ENCODE data around the gene MRGPRX1. TPM values are rescaled to one million over a fixed set of nuclear protein-coding genes. Genes with fewer than 3 reads are reported as not detected.

Gene MRGPRX1
- total RNA-seq, 1 donor from 2014 or later, result not detected

DNA sequence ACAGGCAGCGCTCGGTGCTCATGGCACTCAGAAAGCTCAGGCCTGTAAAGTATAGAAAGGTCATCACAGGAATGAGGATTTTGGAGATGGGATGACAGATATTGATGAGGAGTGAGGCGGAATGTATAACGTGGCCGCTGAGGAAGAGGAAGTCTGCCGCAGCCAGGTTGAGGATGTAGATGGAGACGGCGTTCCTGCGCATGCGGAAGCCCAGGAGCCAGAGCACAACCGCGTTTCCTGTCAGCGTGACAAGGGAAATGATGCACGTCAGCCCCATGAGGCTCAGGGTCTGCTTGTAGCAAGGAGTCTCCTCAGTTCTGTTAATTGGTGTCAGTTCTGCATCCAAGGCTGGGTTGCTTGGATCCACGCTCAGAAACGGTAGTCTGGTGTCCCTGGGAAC lies 33.1 kb upstream of the MRGPRX1 start:
- Mint-ChIP-seq H3K27ac (no peak overlapping the region), H3K27me3 (no peaks in the 10 kb centered on the region), H3K9me3 (ENCODE audit: low read depth) (no peaks in the 10 kb centered on the region), H3K4me3 (ENCODE audit: low read depth) (no peak overlapping the region), H3K36me3 (ENCODE audit: insufficient read depth) (no peaks in the 10 kb centered on the region), H3K4me1 (ENCODE audit: low read depth) (peaks cover 1% of the 10 kb centered on the region)
- DNase-seq (ENCODE audit: low spot score, unreplicated experiment), result no peak
- TF ChIP-seq, protein P1, sequence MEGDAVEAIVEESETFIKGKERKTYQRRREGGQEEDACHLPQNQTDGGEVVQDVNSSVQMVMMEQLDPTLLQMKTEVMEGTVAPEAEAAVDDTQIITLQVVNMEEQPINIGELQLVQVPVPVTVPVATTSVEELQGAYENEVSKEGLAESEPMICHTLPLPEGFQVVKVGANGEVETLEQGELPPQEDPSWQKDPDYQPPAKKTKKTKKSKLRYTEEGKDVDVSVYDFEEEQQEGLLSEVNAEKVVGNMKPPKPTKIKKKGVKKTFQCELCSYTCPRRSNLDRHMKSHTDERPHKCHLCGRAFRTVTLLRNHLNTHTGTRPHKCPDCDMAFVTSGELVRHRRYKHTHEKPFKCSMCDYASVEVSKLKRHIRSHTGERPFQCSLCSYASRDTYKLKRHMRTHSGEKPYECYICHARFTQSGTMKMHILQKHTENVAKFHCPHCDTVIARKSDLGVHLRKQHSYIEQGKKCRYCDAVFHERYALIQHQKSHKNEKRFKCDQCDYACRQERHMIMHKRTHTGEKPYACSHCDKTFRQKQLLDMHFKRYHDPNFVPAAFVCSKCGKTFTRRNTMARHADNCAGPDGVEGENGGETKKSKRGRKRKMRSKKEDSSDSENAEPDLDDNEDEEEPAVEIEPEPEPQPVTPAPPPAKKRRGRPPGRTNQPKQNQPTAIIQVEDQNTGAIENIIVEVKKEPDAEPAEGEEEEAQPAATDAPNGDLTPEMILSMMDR (IDR thresholded peaks at IDR 0.05; ENCODE audit: unreplicated experiment), result no peak

DNA sequence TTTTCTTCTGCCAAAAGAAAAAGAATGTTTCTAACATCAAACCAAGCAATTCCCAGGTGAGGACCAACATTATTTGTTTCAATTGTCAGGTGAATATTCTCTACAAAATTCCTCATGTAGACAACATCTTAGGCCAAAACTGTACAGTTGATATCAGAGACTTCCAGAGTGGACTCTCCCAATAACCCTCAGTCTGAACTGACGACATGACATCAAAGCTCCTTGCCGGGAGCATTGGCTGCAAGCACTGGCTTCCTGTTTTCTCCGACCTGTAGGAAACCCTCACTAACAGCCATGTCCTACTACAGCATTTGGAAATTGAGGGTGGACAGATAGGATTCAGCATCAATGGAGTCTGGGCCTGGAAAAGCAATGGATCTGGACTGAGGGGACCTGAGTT lies 30.5 kb upstream of the MRGPRX1 start:
- no peak overlapping the region for H3K4me3 Mint-ChIP-seq (ENCODE audit: low read depth)
- H3K4me1 Mint-ChIP-seq (ENCODE audit: low read depth), result peaks cover 1% of the 10 kb centered on the region
- no peaks in the 10 kb centered on the region for H3K36me3 Mint-ChIP-seq (ENCODE audit: insufficient read depth)
- DNase-seq (ENCODE audit: low spot score, unreplicated experiment), result no peak
- TF ChIP-seq, protein P1 (IDR thresholded peaks at IDR 0.05; ENCODE audit: unreplicated experiment), result no peak
- H3K27me3 Mint-ChIP-seq, result no peaks in the 10 kb centered on the region
- no peak overlapping the region for H3K27ac Mint-ChIP-seq
- H3K9me3 Mint-ChIP-seq (ENCODE audit: low read depth), result no peaks in the 10 kb centered on the region

DNA sequence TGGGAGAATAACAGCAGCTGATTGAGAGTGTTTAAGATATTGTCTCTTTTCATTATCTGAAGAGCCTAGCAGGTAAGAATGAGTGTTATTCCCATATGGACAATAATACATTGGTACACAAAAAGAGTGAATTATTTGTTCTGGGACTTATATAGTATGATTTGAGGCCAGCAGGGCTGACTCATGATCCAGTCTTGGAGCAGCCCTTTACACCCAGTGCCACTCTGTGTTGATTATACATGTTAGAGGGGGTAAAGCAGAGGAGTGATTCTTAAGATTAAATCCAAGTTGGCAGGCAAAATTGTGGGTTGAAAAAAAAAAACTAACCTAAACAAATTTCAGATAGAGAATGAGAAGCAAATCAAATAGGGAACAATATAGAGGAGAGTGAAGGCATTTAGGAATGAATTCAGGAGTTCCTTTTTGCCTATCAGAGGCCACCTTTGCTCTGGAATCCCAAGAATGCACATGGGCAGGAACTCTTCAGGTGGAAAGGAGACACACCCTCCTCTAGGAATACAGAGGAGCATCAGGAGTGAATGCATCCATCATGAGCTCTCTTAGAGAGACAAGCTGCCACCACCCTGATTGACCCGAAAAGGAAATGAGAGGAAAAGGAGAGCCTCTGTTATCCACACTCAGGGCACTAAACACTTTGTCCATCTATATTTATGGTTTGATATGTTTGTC lies 19.2 kb upstream of the MRGPRX1 start:
- no peak for DNase-seq (ENCODE audit: low spot score, unreplicated experiment)
- H3K4me3 Mint-ChIP-seq (ENCODE audit: low read depth), result no peak overlapping the region
- TF ChIP-seq, protein P1 (IDR thresholded peaks at IDR 0.05; ENCODE audit: unreplicated experiment), result no peak
- H3K36me3 Mint-ChIP-seq (ENCODE audit: insufficient read depth), result no peaks in the 10 kb centered on the region
- peak overlapping the region; percentile 31 for H3K27ac Mint-ChIP-seq
- no peaks in the 10 kb centered on the region for H3K9me3 Mint-ChIP-seq (ENCODE audit: low read depth)
- peaks cover 15% of the 10 kb centered on the region for H3K4me1 Mint-ChIP-seq (ENCODE audit: low read depth)
- H3K27me3 Mint-ChIP-seq, result no peaks in the 10 kb centered on the region

DNA sequence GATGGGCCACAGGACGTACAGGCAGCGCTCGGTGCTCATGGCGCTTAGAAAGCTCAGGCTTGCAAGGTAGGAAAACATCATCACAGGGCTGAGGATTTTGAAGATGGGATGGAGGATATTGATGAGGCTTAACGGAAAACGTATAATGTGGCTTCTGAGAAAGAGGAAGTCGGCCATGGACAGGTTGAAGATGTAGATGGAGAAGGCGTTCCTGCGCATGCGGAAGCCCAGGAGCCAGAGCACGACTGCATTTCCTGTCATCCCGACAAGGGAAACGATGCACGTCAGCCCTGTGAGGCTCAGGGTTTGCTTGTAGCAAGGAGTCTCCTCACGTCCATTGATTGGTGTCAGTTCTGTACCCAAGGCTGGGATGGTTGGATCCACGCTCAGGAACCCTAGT lies 17.4 kb upstream of the MRGPRX1 start:
- no peak for DNase-seq (ENCODE audit: low spot score, unreplicated experiment)
- Mint-ChIP-seq H3K27me3 (no peaks in the 10 kb centered on the region), H3K36me3 (ENCODE audit: insufficient read depth) (no peaks in the 10 kb centered on the region), H3K27ac (no peak overlapping the region), H3K4me1 (ENCODE audit: low read depth) (peaks cover 15% of the 10 kb centered on the region), H3K9me3 (ENCODE audit: low read depth) (no peaks in the 10 kb centered on the region), H3K4me3 (ENCODE audit: low read depth) (no peak overlapping the region)
- TF ChIP-seq, protein P1 (IDR thresholded peaks at IDR 0.05; ENCODE audit: unreplicated experiment), result no peak

DNA sequence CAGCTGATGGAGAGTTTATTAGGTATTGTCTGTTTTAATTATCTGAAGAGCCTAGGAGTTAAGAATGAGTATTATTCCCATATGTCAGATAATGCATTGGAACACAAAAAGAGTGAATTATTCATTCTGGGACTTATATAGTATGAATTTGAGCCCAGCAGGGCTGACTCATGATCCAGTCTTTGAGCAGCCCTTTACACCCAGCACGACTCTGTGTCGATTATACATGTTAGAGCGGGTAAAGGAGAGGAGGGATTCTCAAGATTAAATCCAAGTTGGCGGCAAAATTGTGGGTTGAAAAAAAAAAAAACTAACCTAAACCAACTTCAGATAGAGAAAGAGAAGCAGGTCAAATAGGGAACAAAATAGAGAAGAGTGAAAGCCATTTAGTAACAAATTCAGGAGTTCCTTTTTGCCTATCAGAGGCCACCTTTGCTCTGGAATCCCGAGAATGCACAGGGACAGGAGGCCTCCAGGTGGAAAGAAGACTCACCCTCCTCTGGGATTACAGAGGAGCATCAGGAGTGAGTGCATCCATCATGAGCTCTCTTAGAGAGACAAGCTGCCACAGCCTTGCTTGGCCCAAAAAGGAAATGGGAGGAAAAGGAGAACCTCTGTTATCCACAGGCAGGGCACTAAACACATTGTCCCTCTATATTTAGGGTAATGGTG lies 3.1 kb downstream of the MRGPRX1 start:
- DNase-seq (ENCODE audit: low spot score, unreplicated experiment), result no peak
- TF ChIP-seq, protein P1 (IDR thresholded peaks at IDR 0.05; ENCODE audit: unreplicated experiment), result no peak
- Mint-ChIP-seq H3K36me3 (ENCODE audit: insufficient read depth) (no peaks in the 10 kb centered on the region), H3K27ac (no peak overlapping the region), H3K27me3 (peaks cover 3% of the 10 kb centered on the region), H3K4me1 (ENCODE audit: low read depth) (no peaks in the 10 kb centered on the region), H3K4me3 (ENCODE audit: low read depth) (no peak overlapping the region), H3K9me3 (ENCODE audit: low read depth) (no peaks in the 10 kb centered on the region)

Measured in progenitor cell of endocrine pancreas (in vitro differentiated cells).